ENCODE results near the gene NTNG2. TPM values are rescaled to one million over a fixed set of nuclear protein-coding genes. Genes with fewer than 3 reads are reported as not detected.

The NTNG2 gene
- total RNA-seq, 1 donor from 2014 or later, result 0.20 TPM

DNA sequence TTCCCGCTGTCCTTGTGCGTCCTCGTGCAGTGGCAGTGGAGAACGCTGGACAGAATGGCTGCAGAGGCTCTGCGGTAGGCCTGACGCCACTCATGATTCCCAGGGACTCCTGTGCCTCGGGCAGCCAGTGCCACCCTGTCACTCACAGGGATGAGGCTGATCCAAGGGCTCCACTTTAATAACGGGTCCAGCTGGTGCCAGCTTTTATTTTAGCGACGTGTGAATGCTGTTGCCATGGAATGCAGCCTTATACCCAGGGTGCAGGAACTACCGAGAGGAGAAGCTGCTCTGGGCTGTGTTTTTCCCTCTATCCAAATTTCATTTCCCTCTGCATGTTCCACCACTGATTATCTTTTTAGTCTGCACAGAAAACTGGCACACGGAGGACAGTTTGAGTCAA lies 15.8 kb upstream of the NTNG2 start:
- DNase-seq (ENCODE audit: low read depth, low spot score), result no peak

- DNase-seq (ENCODE audit: low read depth, low spot score), result no peak
Measured at GRCh38 chr9:132146575-132146974, 15.3 kb upstream of the NTNG2 start.

DNA sequence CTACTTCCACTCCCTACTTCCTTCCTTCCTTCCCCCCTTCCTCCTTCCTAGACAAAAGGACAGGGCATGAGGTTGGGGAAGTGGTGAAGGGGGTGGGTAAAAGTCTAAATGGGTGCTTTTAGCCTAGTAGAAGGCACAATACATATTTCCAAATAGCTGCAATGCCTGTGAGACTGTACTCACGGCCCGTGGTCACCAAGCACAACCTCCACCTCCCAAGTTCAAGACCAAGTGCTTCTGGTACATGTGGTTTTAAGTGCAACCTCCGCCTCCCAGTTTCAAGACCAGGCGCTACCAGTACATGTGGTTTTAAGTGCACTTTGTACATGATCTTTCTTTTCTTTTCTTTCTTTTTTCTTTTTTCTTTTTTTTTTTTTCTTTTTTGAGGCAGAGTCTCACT lies 14.5 kb upstream of the NTNG2 start:
- DNase-seq (ENCODE audit: low read depth, low spot score), result no peak

DNA sequence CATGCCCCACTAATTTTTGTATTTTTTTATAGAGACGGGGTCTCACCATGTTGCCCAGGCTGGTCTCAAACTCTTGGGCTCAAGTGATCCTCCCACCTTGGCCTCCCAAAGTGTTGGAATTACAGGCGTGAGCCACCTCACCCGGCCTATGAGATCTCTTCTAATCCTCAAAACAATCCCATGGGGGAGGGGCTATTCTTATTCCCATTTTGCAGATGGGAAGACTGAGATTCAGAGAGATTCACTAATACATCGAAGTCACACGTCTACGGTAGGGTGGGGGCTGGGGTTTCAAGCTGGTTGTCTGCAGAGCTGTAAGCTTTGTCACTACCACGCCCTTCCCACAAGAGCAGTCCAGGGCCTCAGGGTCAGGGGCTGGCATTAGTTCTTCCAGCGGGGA lies 14.0 kb upstream of the NTNG2 start:
- DNase-seq (ENCODE audit: low read depth, low spot score), result no peak

DNA sequence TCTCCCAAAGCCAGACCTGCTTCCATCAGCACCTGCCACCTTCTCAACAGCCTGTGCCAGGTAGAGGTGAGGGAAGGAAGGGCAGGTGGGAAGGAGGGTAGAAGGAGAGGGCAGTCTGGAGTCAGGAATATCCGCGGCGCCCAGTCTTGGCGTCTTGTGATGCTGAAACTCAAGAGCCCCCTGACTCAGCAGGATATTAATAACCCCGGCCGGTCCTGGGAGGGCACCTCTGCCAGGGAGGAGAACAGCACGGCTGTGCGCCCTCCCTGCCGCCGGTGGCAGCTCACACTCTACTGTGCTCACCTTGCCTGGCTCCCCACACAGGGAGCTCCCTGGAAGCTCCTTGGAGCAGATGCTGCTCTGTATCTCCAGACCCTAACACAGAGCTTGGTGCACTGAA lies 11.6 kb upstream of the NTNG2 start:
- no peak for DNase-seq (ENCODE audit: low read depth, low spot score)

GRCh38 chr9:132151118-132151517 lies 10.7 kb upstream of the NTNG2 start:
- DNase-seq (ENCODE audit: low read depth, low spot score), result no peak

GRCh38 chr9:132152231-132152630 lies 9.6 kb upstream of the NTNG2 start:
- DNase-seq (ENCODE audit: low read depth, low spot score), result no peak

GRCh38 chr9:132154863-132155567 lies 6.8 kb upstream of the NTNG2 start:
- DNase-seq (ENCODE audit: low read depth, low spot score), result no peak

GRCh38 chr9:132155568-132155895 lies 6.3 kb upstream of the NTNG2 start:
- no peak for DNase-seq (ENCODE audit: low read depth, low spot score)

DNA sequence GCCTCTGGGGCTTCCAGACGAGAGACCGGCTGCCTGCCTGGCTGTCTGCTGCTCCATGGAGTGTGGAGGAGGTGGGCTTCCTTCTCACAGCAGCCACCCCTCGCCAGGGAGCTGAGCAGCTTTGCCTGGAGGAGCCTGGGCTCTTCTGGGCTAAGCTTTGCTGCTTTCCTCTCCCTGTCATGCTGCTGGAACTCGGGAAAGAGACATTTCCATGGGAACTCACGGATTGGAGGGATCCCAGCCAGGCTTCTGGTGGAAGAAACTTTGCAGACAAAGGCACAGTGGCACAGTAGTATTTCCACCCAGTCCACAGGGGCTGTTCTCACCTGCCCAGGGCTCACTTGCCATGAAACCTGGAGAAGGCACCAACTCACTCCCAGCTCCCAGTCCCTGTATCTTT lies 5.6 kb upstream of the NTNG2 start:
- no peak for DNase-seq (ENCODE audit: low read depth, low spot score)

DNA sequence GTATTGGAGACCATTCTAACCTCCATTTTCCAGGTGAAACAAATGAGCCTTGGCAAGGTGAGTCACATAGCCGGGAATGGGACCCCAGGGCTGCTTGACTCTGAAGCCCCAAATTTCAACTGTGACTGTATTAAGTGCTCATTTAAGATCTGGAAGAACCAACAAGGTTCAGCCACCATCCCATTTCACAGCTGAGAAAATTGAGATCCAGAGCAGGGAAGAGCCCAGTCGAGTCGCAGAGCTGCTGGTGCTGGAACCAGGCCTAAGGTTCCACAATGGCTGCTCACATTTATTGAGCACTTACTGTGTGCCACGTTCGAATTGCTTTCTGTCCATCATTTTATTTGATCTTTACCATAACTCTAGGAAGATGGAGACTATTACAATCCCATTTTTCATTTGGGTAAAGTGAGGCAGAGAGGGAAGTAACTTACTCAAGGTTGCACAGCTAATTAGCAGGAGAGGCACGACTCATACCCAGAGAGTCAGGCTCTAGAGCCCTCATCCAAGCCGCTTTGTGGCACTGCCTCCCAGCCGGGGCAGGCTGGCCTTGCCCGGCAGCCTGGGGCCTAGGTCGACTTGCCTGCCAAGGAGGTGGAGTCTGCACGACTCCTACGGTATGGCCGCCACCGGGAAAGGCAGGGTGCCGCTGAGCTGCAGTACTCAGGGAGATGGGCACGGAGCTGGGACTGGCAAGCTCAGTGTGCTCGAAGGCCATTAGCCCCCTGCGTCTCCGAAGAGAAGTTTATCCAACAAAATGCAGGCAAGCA lies 4.3 kb upstream of the NTNG2 start:
- DNase-seq (ENCODE audit: low read depth, low spot score), result no peak

- no peak for DNase-seq (ENCODE audit: low read depth, low spot score)
Measured at GRCh38 chr9:132160802-132161742, 786 bp upstream of the NTNG2 start.

DNA sequence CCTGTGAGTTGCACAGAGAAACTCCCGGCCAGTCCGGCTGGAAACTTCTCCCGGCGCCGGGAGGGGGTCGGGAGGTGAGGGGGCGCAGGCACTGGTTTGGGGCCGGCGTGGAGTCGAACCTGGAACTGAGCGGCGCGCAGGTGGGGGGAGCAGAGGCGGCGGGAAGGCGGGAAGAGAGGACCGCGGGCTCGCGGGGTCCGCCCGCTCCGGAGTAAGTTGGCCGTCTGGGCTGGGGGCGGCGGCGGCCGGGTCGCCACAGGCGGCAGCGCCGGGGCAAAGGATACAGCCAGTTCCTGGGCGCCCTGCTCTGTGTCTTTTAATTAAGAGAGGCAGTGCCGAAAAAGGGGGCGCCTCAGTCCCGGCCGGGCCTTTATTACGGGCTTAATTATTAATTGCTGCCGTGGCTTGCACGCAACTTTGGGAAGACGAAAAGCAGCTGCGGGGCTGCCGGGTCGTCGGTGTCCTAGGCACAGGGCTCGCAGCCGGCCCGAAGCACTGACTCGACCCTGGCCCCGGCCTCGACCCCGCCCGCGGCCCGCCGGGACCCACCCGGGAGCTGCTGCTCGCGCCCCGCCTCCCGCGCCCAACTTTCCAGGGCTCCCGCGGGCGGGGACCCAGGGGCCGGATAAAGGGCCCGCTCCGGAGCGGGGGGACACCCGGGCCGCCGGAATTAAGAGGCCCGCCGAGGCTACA lies 1.1 kb downstream of the NTNG2 start:
- no peak for DNase-seq (ENCODE audit: low read depth, low spot score)

GRCh38 chr9:132163457-132163875 lies 1.6 kb downstream of the NTNG2 start:
- no peak for DNase-seq (ENCODE audit: low read depth, low spot score)

DNA sequence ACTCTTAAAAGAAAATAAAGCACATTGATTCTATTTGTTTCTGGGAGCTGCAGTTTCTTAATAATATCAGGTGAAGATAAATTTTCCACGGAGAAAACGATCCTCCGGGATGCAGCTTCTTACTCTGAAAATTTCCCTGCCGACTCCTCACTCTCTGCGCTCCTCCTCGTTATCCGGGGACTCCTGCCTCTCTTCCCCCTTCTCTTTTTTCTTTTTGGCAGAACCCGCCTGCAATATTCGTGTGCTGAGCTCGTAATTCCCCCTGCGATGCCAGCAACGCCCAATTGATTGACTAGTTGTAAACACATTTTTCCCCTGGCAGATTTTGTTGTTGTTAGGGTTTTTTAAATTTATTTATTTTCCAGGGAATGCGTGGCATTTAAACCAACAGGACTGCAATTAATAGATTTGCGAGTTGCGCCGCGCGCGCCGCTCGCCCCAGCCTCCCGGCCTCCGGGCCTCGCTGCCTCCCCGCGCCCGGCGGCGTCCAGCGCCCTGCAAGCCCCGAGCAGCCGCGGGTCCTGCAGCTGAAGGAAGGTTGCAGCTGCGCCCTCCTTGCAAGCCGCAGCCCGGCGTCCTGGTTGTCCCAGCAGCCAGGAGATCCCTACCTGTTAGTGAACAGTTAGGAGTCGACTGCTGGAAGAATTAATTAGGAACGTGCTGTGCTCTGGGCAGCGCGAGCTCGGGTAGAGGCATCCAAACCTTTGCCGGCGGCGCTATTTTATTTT lies 2.2 kb downstream of the NTNG2 start:
- DNase-seq (ENCODE audit: low read depth, low spot score), result no peak

DNA sequence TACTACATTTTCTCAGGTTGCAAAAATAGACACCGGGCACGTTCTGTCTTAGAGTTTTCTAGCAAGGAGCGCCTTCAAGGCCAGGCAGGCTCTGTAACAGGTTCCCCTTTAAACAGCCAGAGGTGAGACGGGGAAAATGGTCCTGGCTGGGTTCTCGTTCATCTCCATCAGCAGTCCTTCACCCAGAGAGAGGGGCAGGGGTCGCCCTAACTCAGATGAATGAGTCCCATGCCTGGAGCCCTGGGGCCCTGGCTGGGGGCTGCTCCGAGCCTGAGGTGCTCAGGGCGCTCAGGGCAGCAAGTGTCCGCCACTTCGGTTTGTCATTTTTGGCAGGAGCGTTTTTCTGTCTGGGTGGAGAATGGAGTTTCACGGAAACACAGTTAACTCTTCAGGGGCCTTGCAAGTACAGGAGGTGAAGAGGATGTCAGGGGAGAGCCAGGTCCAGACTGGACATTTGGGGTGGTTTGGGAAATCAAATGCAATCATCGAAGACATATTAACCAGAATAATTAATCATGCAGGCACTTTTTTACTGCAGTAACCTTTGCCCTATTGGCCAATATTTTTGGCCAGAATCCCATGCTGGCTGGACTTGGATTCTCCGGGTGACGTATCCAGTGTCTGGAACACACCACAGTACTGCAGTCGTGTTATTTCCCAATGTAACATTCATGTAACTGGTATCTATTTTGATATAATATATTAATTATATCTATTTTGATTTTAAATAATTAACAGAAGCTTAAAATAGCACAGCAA lies 2.9 kb downstream of the NTNG2 start:
- no peak for DNase-seq (ENCODE audit: low read depth, low spot score)

DNA sequence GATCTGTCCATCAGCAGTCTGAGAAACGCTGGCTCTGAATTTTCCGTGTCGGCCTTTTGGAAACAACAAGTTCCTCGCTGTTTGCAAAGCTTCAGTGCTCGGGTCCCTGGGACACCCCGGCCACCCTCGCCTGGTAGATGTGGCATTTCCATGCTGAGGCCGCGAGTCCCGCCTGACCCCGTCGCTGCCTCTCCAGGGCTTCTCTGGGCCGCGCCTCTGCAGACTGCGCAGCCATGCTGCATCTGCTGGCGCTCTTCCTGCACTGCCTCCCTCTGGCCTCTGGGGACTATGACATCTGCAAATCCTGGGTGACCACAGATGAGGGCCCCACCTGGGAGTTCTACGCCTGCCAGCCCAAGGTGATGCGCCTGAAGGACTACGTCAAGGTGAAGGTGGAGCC lies 4.7 kb downstream of the NTNG2 start:
- DNase-seq (ENCODE audit: low read depth, low spot score), result no peak

GRCh38 chr9:132167192-132167591 lies 5.3 kb downstream of the NTNG2 start:
- no peak for DNase-seq (ENCODE audit: low read depth, low spot score)

- no peak for DNase-seq (ENCODE audit: low read depth, low spot score)
Measured at GRCh38 chr9:132168347-132168746, 6.5 kb downstream of the NTNG2 start.

DNA sequence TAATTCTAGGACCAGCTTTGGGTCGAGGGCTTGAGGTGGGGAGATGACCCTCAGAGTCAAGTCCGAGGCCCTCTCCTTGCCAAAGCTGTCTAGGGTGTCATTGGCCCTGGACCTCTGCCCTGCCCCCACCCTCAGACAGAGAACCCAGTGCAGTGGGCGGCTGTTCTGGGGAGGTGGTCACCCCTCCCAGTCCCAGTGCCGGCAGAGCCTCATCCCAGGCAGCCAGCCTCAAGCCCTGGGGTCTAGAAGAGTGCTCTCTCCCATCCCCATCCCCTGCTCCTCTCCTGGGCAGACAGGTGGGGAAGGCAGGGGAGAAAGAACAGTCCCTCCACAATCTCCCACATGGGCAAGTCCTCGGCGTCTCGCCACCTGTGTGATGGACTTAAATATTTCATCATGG lies 7.0 kb downstream of the NTNG2 start:
- no peak for DNase-seq (ENCODE audit: low read depth, low spot score)

All from pulmonary artery endothelial cell (primary cell).